ENCODE measurements around the gene DNALI1.
A peak's percentile ranks its signal among the peaks of the same experiment; 100 is the strongest.
"Not testable (repeated sequence)": the region's sequence is repeated elsewhere in the genome, so short reads cannot be mapped to it uniquely, and the experiment has no call there.

The DNALI1 gene

GRCh38 chr1:37574834-37575480 lies 18.2 kb downstream of the DNALI1 start:
- POLR2A ChIA-PET = no interaction called here
- CTCF ChIA-PET = interaction anchor here (0.9 kb wide), 1 partner anchor 40 kb away, joined by 4 read pairs; no protein-coding TSS in a partner anchor
- no peak for DNase-seq (ENCODE audit: extremely low spot score)
- TF ChIP-seq CTBP1 (IDR thresholded peaks at IDR 0.05; ENCODE audit: borderline replicate concordance) (no peak), FOXM1 (IDR thresholded peaks at IDR 0.05; ENCODE audit: borderline replicate concordance) (no peak), TARDBP (IDR thresholded peaks at IDR 0.05) (no peak), L3MBTL2 (conservative IDR thresholded peaks at IDR 0.05) (no peak), NFRKB (IDR thresholded peaks at IDR 0.05) (no peak), ZNF384 (IDR thresholded peaks at IDR 0.05) (no peak), SP1 (IDR thresholded peaks at IDR 0.05) (no peak)

- no peak for DNase-seq (ENCODE audit: extremely low spot score)
- ChIA-PET POLR2A (no interaction called here), CTCF (no interaction called here)
- no peak for TF ChIP-seq SUZ12 (IDR thresholded peaks at IDR 0.05)
- TF ChIP-seq CTBP1 (IDR thresholded peaks at IDR 0.05; ENCODE audit: borderline replicate concordance) = no peak
- TF ChIP-seq FOXK2 (IDR thresholded peaks at IDR 0.05) = no peak
- TF ChIP-seq, protein P1, sequence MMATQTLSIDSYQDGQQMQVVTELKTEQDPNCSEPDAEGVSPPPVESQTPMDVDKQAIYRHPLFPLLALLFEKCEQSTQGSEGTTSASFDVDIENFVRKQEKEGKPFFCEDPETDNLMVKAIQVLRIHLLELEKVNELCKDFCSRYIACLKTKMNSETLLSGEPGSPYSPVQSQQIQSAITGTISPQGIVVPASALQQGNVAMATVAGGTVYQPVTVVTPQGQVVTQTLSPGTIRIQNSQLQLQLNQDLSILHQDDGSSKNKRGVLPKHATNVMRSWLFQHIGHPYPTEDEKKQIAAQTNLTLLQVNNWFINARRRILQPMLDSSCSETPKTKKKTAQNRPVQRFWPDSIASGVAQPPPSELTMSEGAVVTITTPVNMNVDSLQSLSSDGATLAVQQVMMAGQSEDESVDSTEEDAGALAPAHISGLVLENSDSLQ (IDR thresholded peaks at IDR 0.05) = no peak
- TF ChIP-seq ELF4 (IDR thresholded peaks at IDR 0.05) = no peak
- no peak for TF ChIP-seq NFRKB (IDR thresholded peaks at IDR 0.05)
- no peak for TF ChIP-seq HDGF (IDR thresholded peaks at IDR 0.05; ENCODE audit: borderline replicate concordance)
- TF ChIP-seq FOXA1 (IDR thresholded peaks at IDR 0.05) = no peak
- no peak for TF ChIP-seq LEF1 (IDR thresholded peaks at IDR 0.05; ENCODE audit: borderline replicate concordance)
- no peak for TF ChIP-seq BHLHE40 (IDR thresholded peaks at IDR 0.05; ENCODE audit: borderline replicate concordance)
- no peak for TF ChIP-seq ZNF384 (IDR thresholded peaks at IDR 0.05)
- no peak for TF ChIP-seq SP1 (IDR thresholded peaks at IDR 0.05)
These were observed 19.0 kb downstream of the DNALI1 start for GRCh38 chr1:37575692-37576091.

GRCh38 chr1:37584544-37584943 lies 27.8 kb downstream of the DNALI1 start:
- DNase-seq (ENCODE audit: extremely low spot score); CTCF ChIA-PET: not testable (repeated sequence)
- POLR2A ChIA-PET = interaction anchor here (2.2 kb wide), 1 partner anchor 11 kb away, joined by 8 read pairs; the partner anchor contains the start of gene GNL2

DNA sequence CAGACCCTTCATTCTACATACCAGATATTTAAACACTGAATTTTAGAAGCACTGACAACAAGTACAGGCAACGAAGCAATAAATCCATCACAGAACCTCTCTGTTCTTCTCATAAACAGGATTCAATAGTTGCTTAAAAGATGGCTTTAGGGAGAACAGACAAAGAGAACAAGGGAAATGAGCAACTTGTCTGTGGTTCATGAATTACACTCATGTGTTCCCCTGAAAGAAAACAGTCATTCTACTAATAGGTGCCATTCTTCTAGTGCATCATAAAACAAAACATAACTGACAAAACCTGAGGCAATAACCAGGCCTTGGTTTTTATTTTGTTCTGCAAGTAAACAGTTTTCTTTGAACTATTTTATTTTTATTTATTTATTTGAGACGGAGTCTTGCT lies 32.2 kb downstream of the DNALI1 start:
- no peak for DNase-seq (ENCODE audit: extremely low spot score)
- TF ChIP-seq SUZ12 (IDR thresholded peaks at IDR 0.05) (no peak), BHLHE40 (IDR thresholded peaks at IDR 0.05; ENCODE audit: borderline replicate concordance) (no peak), SP1 (IDR thresholded peaks at IDR 0.05) (no peak), NFRKB (IDR thresholded peaks at IDR 0.05) (no peak), ARNT (IDR thresholded peaks at IDR 0.05) (no peak), L3MBTL2 (conservative IDR thresholded peaks at IDR 0.05) (no peak), HDGF (IDR thresholded peaks at IDR 0.05; ENCODE audit: borderline replicate concordance) (no peak), ZNF384 (IDR thresholded peaks at IDR 0.05) (no peak), LEF1 (IDR thresholded peaks at IDR 0.05; ENCODE audit: borderline replicate concordance) (no peak), CTBP1 (IDR thresholded peaks at IDR 0.05; ENCODE audit: borderline replicate concordance) (no peak), FOXM1 (IDR thresholded peaks at IDR 0.05; ENCODE audit: borderline replicate concordance) (no peak), FOXA1 (IDR thresholded peaks at IDR 0.05) (no peak)
- TF ChIP-seq, protein P1 (IDR thresholded peaks at IDR 0.05) = no peak
- CTCF ChIA-PET = no interaction called here
- POLR2A ChIA-PET = no interaction called here

GRCh38 chr1:37593726-37594125 lies 37.0 kb downstream of the DNALI1 start:
- ChIA-PET POLR2A (interaction anchor here (0.7 kb wide), 1 partner anchor 15 kb away, joined by 3 read pairs; no protein-coding TSS in a partner anchor), CTCF (no interaction called here)
- no peak for DNase-seq (ENCODE audit: extremely low spot score)
- TF ChIP-seq ARNT (IDR thresholded peaks at IDR 0.05) (no peak), FOXM1 (IDR thresholded peaks at IDR 0.05; ENCODE audit: borderline replicate concordance) (no peak), L3MBTL2 (conservative IDR thresholded peaks at IDR 0.05) (no peak), FOXA1 (IDR thresholded peaks at IDR 0.05) (no peak), SUZ12 (IDR thresholded peaks at IDR 0.05) (no peak), LEF1 (IDR thresholded peaks at IDR 0.05; ENCODE audit: borderline replicate concordance) (no peak), ELF4 (IDR thresholded peaks at IDR 0.05) (no peak), FOXK2 (IDR thresholded peaks at IDR 0.05) (no peak), NFRKB (IDR thresholded peaks at IDR 0.05) (no peak), HDGF (IDR thresholded peaks at IDR 0.05; ENCODE audit: borderline replicate concordance) (no peak), BHLHE40 (IDR thresholded peaks at IDR 0.05; ENCODE audit: borderline replicate concordance) (no peak), TARDBP (IDR thresholded peaks at IDR 0.05) (no peak), ZNF384 (IDR thresholded peaks at IDR 0.05) (no peak)
- TF ChIP-seq, protein P1 (IDR thresholded peaks at IDR 0.05) = no peak

DNA sequence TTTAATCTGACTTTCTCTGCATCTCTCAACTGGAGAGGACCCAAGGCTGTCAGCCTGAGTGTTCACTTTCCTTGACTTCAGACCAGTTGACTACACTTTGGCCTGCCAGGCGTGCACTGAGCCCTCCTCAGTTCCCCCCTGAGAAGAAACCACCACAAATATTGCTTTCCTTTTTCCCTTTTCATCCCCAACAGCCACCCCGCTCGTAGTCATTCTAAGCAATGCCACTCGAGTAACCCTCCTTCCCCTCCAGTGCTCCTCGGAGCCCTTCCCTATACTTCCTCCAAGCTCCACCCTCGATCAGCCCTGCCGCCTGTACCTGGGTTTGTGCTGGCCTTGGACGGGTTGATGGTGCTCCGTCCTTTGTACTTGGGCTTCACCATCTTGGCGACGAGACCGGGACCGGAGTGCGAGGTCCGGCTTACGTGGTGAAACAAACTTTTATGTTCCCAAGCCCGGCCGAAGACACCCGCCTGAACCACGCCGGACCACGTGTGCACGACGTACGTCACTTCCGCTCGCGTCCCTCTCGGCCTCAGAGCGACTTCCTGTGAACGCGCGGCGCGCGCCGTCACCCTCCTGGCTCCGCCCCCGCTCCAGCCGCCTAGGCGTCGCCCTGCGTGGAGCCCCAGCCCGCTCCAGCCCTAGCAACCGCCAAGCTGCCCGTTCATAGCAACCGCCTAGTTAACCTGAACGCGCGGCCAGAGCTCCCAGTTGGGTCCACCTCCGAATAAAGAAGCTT lies 38.9 kb downstream of the DNALI1 start, which contains the start of gene GNL2:
Gene GNL2 (minus strand): TSS at position 498 of the 742 bp plus-strand sequence. CDS start 115 bp downstream, at position 383.
- ChIA-PET POLR2A (interaction anchor here (0.5 to 1.7 kb wide), 13 partner anchors 9 to 138 kb away, joined by 3 to 8 read pairs (median 3); partner anchors contain the start of gene SNIP1), CTCF (interaction anchor here (0.6 kb wide), 1 partner anchor 211 kb away, joined by 3 read pairs; no protein-coding TSS in a partner anchor)
- TF ChIP-seq L3MBTL2 (conservative IDR thresholded peaks at IDR 0.05) (peak; percentile 87), BHLHE40 (IDR thresholded peaks at IDR 0.05; ENCODE audit: borderline replicate concordance) (no peak), ARNT (IDR thresholded peaks at IDR 0.05) (no peak), NFRKB (IDR thresholded peaks at IDR 0.05) (no peak), FOXK2 (IDR thresholded peaks at IDR 0.05) (no peak), TARDBP (IDR thresholded peaks at IDR 0.05) (no peak), LEF1 (IDR thresholded peaks at IDR 0.05; ENCODE audit: borderline replicate concordance) (no peak), FOXM1 (IDR thresholded peaks at IDR 0.05; ENCODE audit: borderline replicate concordance) (no peak)
- DNase-seq (ENCODE audit: extremely low spot score) = peak; percentile 99

Data from HEK293T (cell line).